GM13977 (cell line): ENCODE measurements around the gene DNAAF3.
A peak's percentile ranks its signal among the peaks of the same experiment; 100 is the strongest.

Experiments
- DNase-seq: peaks from one replicate; pipeline ENCODE4 v3.0.0; 2012; ENCODE audit warnings: low spot score
- CTCF ChIP-seq: IDR thresholded peaks from 2 replicates; pipeline ENCODE4 v1.5.1; 2012; ENCODE audit warnings: mild to moderate bottlenecking, control low read depth; ENCODE audit not compliant: insufficient read depth; ENCODE audit errors: extremely low read depth, missing control alignments
- in situ Hi-C: fragments of 300-500 bp; cut with MboI; formaldehyde crosslinking; loops from one replicate; pipeline ENCODE4 v1.12.0; 2022; ENCODE audit warnings: low sequenced_read_pairs, low pct_unique_long_range_greater_than_20kb, mixed read lengths, inconsistent platforms; ENCODE audit not compliant: unreplicated experiment

The DNAAF3 gene

DNA sequence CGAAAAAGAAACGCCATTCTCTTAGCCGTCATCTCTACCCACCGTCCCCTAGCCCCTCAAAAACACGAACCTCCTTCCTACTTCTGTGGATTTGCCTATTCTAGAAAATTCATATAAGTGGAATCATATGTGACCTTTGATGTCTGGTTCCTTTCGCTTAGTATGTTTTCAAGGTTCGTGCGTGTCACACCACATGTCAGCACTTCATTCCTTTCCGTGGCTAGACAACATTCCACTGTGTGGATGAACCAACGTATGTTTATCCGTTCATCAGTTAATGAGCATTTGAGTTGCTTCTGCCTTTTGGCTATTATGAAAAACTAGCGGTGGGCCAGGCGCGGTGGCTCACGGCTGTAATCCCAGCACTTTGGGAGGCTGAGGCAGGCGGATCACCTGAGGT, 35.0 kb downstream of the DNAAF3 start:
- in situ Hi-C loops, result no loop called here
- DNase-seq, result no peak
- TF ChIP-seq CTCF, result no peak

DNA sequence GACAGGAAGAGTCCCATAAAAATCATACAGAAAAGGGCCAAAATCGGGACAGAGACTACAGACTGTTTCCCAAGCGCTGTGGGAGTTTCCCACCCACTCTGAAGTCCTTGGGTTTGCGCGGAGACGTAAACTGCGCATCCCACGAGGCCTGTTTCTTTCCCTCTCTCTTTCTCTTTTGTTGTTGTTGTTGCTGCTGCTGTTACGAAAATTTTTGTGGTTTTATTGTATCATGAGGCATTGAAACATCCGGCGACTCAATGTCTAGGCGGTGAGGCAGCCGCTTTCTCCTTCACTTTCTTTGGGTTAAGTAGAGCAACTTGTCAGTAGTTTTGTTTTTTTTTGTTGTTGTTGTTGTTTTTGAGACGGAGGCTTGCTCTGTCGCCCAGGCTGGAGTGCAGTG, 47.4 kb downstream of the DNAAF3 start:
- DNase-seq, result no peak
- TF ChIP-seq CTCF, result no peak
- in situ Hi-C loops, result loop anchor here (25.0 kb wide), 1 partner anchor 657 kb away; the partner anchor contains the start of genes CDC42EP5 and LENG9

DNA sequence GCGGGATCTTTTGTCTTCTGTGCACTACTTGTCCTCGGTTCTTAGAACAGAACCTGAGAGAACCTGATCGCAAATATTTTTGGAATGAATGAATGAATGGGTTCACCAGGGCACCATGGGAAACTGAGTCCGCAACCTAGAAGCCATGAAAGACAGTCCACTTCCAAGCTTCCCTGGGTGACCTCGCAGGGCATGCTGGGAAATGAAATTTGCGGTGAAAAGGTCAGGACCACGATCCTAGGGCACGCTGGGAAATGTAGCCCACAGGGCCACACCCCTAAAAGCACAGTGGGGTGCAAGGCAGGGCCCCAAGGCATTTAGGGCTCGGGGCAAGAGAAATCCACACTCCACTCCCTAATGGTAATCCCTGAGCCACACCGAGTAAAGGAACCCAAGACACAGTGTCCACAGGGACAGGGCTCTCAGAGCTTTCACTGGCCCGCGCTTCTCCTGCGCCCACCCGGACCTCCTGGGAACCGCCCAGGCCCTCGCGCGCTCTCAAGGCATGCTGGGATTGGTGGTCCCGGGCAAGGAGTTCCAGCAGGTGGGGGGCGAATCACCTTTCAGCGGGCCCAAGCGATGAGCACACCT, 47.9 kb downstream of the DNAAF3 start:
- TF ChIP-seq CTCF, result no peak
- in situ Hi-C loops, result loop anchor here (25.0 kb wide), 1 partner anchor 656 kb away; the partner anchor contains the start of genes CDC42EP5 and LENG9
- no peak for DNase-seq

GRCh38 chr19:55117663-55118391, 48.6 kb downstream of the DNAAF3 start:
- TF ChIP-seq CTCF, result no peak
- in situ Hi-C loops, result loop anchor here (25.0 kb wide), 1 partner anchor 656 kb away; the partner anchor contains the start of genes CDC42EP5 and LENG9
- peak; percentile 100 for DNase-seq

DNA sequence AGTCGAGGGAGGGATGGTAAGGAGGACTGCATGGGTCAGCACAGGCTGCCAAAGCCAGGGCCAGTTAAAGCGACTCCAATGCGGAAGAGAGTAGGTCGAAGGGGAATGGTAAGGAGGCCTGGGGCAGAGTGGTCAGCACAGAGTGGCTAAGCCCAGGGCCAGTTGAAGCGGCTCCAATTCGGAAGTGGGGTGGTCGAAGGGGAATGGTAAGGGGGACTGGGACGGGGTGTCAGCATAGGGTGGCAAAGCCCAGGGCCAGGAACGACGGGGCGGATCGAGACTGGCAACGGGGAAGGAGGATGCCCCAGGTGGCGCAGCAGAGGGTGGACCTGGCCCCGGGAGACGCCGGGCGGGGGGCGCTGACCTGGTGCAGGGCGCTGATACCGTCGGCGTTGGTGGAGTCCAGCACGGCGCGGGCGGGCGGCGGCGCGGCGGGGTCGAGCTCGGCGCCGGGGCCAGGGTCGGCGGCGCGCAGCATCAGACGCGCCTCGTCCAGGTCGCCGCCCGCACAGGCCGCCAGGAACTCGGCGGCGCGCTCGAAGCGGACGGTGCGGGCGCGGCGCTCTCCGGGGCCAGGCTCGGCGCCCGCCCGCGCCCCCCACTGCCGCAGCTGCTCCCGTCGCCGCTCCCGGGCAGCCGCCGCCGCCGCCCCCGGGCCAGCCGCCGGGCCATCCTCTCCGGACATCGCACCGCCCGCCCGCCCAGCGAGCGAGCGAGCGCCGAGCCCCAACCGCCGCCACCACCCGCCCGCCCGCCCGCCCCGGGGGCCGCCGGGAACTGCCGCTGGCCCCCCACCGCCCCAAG, 49.4 kb downstream of the DNAAF3 start, which contains the start of gene PPP1R12C:
Gene PPP1R12C, minus strand, starts transcription at position 779 of the 804 bp plus-strand sequence. Its CDS starts 94 bp downstream, at position 685.
- DNase-seq, result no peak
- in situ Hi-C loops, result loop anchor here (25.0 kb wide), 1 partner anchor 655 kb away; the partner anchor contains the start of genes CDC42EP5 and LENG9
- no peak for TF ChIP-seq CTCF

DNA sequence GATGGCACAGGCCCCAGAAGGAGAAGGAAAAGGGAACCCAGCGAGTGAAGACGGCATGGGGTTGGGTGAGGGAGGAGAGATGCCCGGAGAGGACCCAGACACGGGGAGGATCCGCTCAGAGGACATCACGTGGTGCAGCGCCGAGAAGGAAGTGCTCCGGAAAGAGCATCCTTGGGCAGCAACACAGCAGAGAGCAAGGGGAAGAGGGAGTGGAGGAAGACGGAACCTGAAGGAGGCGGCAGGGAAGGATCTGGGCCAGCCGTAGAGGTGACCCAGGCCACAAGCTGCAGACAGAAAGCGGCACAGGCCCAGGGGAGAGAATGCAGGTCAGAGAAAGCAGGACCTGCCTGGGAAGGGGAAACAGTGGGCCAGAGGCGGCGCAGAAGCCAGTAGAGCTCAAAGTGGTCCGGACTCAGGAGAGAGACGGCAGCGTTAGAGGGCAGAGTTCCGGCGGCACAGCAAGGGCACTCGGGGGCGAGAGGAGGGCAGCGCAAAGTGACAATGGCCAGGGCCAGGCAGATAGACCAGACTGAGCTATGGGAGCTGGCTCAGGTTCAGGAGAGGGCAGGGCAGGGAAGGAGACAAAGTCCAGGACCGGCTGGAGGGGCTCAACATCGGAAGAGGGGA, 50.1 kb downstream of the DNAAF3 start:
- no peak for TF ChIP-seq CTCF
- in situ Hi-C loops, result loop anchor here (25.0 kb wide), 1 partner anchor 654 kb away; the partner anchor contains the start of genes CDC42EP5 and LENG9
- peak; percentile 79 for DNase-seq
